ENCODE measurements around the gene WNT5B. TPM values are rescaled to one million over a fixed set of nuclear protein-coding genes. Genes with fewer than 3 reads are reported as not detected.

Gene WNT5B
- polyA plus RNA-seq, 1 donor (not counting 4 experiments of a cell fraction or from before 2014, with no cell fraction given) = 12.3 TPM

- Histone ChIP-seq H3K9me1 (ENCODE audit: control insufficient read depth, extremely low read depth, insufficient read depth, low read length) (no peaks in the 10 kb centered on the region), H3K4me2 (ENCODE audit: control insufficient read depth, extremely low read depth, insufficient read depth, low read depth, low read length) (no peak overlapping the region), H3K27me3 (ENCODE audit: control insufficient read depth, extremely low read depth, insufficient read depth, low read length) (no peaks in the 10 kb centered on the region), H4K20me1 (ENCODE audit: control insufficient read depth, extremely low read depth, insufficient read depth, low read length) (no peaks in the 10 kb centered on the region), H3K79me2 (ENCODE audit: control insufficient read depth, insufficient read depth, low read length) (no peaks in the 10 kb centered on the region), H2AFZ (ENCODE audit: control insufficient read depth, low read length) (no peak overlapping the region), H3K9me3 (ENCODE audit: control insufficient read depth, low read depth, low read length) (no peaks in the 10 kb centered on the region), H3K27ac (ENCODE audit: control insufficient read depth, insufficient read depth, low read length) (no peak overlapping the region), H3K36me3 (ENCODE audit: control insufficient read depth in 2 of 2, extremely low read depth in 1 of 2, insufficient read depth in 2 of 2, low read length in 2 of 2) (no peaks in the 10 kb centered on the region), H3K4me3 (ENCODE audit: control insufficient read depth in 2 of 3, extremely low read depth in 1 of 3, insufficient read depth in 2 of 3, low read depth in 1 of 3, low read length in 3 of 3) (no peak overlapping the region), H3K4me1 (ENCODE audit: control insufficient read depth, extremely low read depth, insufficient read depth, low read length) (no peaks in the 10 kb centered on the region), H3K9ac (ENCODE audit: control insufficient read depth, extremely low read depth, insufficient read depth, low read length) (no peak overlapping the region)
- no peak for FAIRE-seq
- DNase-seq (ENCODE audit: low read depth, low spot score) = no peak
- TF ChIP-seq EZH2 (IDR thresholded peaks at IDR 0.05; ENCODE audit: low read length) (no peak), CTCF (optimal IDR thresholded peaks at IDR 0.05 in 1 of 3, IDR thresholded peaks at IDR 0.05 in 1 of 3, conservative IDR thresholded peaks at IDR 0.05 in 1 of 3; ENCODE audit: extremely low read depth in 1 of 3, insufficient read depth in 2 of 3, low read length in 3 of 3) (no peak)
- dilution Hi-C loops (cut with MboI; ENCODE audit: extremely low pct_ligation_motif_present, low sequenced_read_pairs) = no loop called here
Measured at GRCh38 chr12:1668833-1669543, 40.0 kb downstream of the WNT5B start.

GRCh38 chr12:1670358-1671268, 41.6 kb downstream of the WNT5B start:
- no peak overlapping the region for H3K4me3 ChIP-seq (ENCODE audit: control insufficient read depth in 2 of 3, extremely low read depth in 1 of 3, insufficient read depth in 2 of 3, low read depth in 1 of 3, low read length in 3 of 3)
- no peaks in the 10 kb centered on the region for H4K20me1 ChIP-seq (ENCODE audit: control insufficient read depth, extremely low read depth, insufficient read depth, low read length)
- TF ChIP-seq EZH2 (IDR thresholded peaks at IDR 0.05; ENCODE audit: low read length) (no peak), CTCF (optimal IDR thresholded peaks at IDR 0.05 in 1 of 3, IDR thresholded peaks at IDR 0.05 in 1 of 3, conservative IDR thresholded peaks at IDR 0.05 in 1 of 3; ENCODE audit: extremely low read depth in 1 of 3, insufficient read depth in 2 of 3, low read length in 3 of 3) (no peak)
- H3K79me2 ChIP-seq (ENCODE audit: control insufficient read depth, insufficient read depth, low read length) = no peaks in the 10 kb centered on the region
- no peak overlapping the region for H2AFZ ChIP-seq (ENCODE audit: control insufficient read depth, low read length)
- H3K9me1 ChIP-seq (ENCODE audit: control insufficient read depth, extremely low read depth, insufficient read depth, low read length) = no peaks in the 10 kb centered on the region
- no peaks in the 10 kb centered on the region for H3K36me3 ChIP-seq (ENCODE audit: control insufficient read depth in 2 of 2, extremely low read depth in 1 of 2, insufficient read depth in 2 of 2, low read length in 2 of 2)
- H3K27ac ChIP-seq (ENCODE audit: control insufficient read depth, insufficient read depth, low read length) = no peak overlapping the region
- no peak overlapping the region for H3K9ac ChIP-seq (ENCODE audit: control insufficient read depth, extremely low read depth, insufficient read depth, low read length)
- no peaks in the 10 kb centered on the region for H3K9me3 ChIP-seq (ENCODE audit: control insufficient read depth, low read depth, low read length)
- dilution Hi-C loops (cut with MboI; ENCODE audit: extremely low pct_ligation_motif_present, low sequenced_read_pairs) = no loop called here
- no peak for DNase-seq (ENCODE audit: low read depth, low spot score)
- no peaks in the 10 kb centered on the region for H3K27me3 ChIP-seq (ENCODE audit: control insufficient read depth, extremely low read depth, insufficient read depth, low read length)
- H3K4me2 ChIP-seq (ENCODE audit: control insufficient read depth, extremely low read depth, insufficient read depth, low read depth, low read length) = no peak overlapping the region
- no peak for FAIRE-seq
- H3K4me1 ChIP-seq (ENCODE audit: control insufficient read depth, extremely low read depth, insufficient read depth, low read length) = no peaks in the 10 kb centered on the region

Measured in keratinocyte (primary cell).